Activated CD4-positive, alpha-beta T cell treated with anti-CD3 and anti-CD28 coated beads, Interleukin-2, Interleukin-4, amounts not matched to agents 100 ng/mL and 50 ng/mL, durations not matched to agents 16 hours and 8 hours (primary cell): ENCODE data around the gene GALNT16.

ENCODE experiments used
- DNase-seq: peaks from one replicate; pipeline ENCODE4 v3.0.0-alpha.2; 2020; ENCODE audit warnings: low spot score

GALNT16 gene

DNA sequence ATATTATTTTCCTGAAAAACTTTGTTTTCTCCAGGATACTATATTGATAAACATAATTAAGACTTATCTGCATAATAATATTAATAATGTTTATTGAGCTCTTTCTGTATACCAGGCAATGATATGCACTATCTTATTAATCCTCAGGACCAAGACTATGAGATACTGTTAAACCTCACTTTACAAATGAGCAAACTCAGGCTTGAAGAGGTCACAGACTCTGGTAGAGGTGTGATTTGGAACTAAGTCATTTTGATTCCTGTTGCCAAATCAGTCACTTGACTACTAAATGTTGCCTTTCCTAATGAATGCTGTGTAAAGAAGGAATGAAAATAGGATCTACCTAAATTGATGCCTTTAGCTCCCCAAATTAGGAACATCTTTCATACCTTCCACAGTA lies 145.8 kb downstream of the GALNT16 start:
- no peak for DNase-seq
